Stimulated activated CD8-positive, alpha-beta memory T cell treated with anti-CD3 and anti-CD28 coated beads, Interleukin-7, amount 100 ng/mL, for 24 hours (primary cell): Measurements from ENCODE around the gene MCOLN1.

Experiments
- DNase-seq: peaks from one replicate; pipeline ENCODE4 v3.0.0-alpha.2; 2020; ENCODE audit warnings: low read depth

The MCOLN1 gene

DNA sequence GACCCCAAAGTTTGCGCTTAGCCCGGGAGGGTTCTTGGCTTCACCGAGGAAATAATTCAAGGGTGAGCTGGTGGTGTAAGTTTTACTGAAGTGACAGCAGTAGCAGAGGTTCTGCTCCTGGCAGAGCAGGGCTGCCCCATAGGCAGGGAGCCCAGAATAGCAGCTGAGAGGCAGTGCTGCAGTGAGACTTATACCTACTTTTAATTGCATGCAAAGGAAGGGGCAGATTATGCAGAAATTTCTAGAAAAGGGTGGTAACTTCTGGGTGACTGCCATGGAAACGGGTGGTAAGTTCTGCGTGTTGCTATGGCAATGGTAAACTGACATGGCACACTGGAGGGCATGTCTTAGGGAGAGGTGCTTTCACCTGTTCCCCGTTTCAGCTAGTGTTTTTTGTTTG, 55.7 kb downstream of the MCOLN1 start:
- DNase-seq, result no peak

- DNase-seq, result no peak
Measured at GRCh38 chr19:7579182-7579581, 56.8 kb downstream of the MCOLN1 start.

DNA sequence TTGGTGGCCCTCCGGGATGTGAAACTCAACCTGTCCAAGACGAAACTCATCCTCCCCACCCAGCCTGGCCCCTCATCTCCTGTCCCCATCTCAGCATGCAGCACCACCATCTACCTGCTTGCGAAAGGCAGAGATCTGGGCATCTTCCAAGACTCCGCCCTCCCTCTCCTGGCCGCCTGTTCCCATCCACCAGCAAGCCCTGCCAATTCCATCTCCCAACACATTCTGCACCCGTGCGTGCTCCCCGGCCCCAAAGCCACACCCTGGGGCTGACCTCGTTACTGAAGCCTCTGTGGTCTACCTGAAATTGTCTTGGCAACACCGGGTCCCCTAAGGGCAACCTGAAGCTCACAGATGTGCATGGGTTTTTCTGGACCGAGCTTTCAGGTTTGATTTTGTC, 60.0 kb downstream of the MCOLN1 start:
- DNase-seq, result no peak
